ENCODE data around the gene TMCO4.

DNA sequence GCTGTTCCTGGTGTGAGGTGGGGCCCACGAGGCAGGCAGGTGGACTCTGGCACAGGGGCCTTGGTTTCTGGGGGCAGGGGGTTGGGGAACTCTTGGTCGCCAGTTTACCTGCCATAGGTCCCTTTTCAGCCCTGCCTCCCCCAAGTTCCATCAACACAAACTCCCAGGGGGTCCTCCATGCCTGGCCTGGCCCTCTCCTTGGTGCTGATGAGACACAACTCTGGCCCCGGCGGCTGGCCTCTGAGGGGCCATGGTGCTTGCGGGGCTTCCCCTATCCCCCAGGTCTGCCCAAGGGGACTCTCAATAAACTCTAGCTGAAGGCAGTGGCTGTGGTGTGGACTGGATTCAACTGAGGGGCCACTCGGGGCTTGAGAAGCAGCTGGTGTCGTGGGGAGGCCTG is 119.1 kb downstream of the TMCO4 start:
- TF ChIP-seq, protein P1, sequence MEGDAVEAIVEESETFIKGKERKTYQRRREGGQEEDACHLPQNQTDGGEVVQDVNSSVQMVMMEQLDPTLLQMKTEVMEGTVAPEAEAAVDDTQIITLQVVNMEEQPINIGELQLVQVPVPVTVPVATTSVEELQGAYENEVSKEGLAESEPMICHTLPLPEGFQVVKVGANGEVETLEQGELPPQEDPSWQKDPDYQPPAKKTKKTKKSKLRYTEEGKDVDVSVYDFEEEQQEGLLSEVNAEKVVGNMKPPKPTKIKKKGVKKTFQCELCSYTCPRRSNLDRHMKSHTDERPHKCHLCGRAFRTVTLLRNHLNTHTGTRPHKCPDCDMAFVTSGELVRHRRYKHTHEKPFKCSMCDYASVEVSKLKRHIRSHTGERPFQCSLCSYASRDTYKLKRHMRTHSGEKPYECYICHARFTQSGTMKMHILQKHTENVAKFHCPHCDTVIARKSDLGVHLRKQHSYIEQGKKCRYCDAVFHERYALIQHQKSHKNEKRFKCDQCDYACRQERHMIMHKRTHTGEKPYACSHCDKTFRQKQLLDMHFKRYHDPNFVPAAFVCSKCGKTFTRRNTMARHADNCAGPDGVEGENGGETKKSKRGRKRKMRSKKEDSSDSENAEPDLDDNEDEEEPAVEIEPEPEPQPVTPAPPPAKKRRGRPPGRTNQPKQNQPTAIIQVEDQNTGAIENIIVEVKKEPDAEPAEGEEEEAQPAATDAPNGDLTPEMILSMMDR (IDR thresholded peaks at IDR 0.05; ENCODE audit: extremely low read depth in 1 of 2, insufficient read depth in 1 of 2, low read depth in 1 of 2, low read length in 2 of 2), result no peak
- no peak for TF ChIP-seq FOS (IDR thresholded peaks at IDR 0.05; ENCODE audit: borderline replicate concordance, insufficient read depth, low read length)
- TF ChIP-seq, protein P2, sequence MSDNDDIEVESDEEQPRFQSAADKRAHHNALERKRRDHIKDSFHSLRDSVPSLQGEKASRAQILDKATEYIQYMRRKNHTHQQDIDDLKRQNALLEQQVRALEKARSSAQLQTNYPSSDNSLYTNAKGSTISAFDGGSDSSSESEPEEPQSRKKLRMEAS (IDR thresholded peaks at IDR 0.05; ENCODE audit: insufficient read depth, insufficient read length), result no peak
